ENCODE measurements around the gene CREB3L2.
"Not testable (repeated sequence)": the region's sequence is repeated elsewhere in the genome, so short reads cannot be mapped to it uniquely, and the experiment has no call there.

DNA sequence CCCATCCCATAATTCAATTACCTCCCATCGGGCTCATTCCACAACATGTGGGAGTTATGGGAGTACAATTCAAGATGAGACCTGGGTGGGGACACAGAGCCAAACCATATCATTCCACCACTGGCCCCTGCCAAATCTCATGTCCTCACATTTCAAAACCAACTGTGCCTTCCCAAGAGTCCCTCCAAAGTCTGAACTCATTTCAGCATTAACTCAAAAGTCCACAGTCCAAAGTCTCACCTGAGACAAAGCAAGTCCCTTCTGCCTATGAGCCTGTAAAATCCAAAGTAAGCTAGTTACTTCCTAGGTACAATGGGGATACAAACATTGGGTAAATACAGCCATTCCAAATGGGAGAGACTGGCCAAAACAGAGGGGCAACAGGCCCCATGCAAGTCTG lies 170.3 kb downstream of the CREB3L2 start:
- TF ChIP-seq, protein P1, sequence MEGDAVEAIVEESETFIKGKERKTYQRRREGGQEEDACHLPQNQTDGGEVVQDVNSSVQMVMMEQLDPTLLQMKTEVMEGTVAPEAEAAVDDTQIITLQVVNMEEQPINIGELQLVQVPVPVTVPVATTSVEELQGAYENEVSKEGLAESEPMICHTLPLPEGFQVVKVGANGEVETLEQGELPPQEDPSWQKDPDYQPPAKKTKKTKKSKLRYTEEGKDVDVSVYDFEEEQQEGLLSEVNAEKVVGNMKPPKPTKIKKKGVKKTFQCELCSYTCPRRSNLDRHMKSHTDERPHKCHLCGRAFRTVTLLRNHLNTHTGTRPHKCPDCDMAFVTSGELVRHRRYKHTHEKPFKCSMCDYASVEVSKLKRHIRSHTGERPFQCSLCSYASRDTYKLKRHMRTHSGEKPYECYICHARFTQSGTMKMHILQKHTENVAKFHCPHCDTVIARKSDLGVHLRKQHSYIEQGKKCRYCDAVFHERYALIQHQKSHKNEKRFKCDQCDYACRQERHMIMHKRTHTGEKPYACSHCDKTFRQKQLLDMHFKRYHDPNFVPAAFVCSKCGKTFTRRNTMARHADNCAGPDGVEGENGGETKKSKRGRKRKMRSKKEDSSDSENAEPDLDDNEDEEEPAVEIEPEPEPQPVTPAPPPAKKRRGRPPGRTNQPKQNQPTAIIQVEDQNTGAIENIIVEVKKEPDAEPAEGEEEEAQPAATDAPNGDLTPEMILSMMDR (IDR thresholded peaks at IDR 0.05; ENCODE audit: insufficient read depth, low read length), result not testable (repeated sequence)
- TF ChIP-seq POLR2AphosphoS5 (IDR thresholded peaks at IDR 0.05; ENCODE audit: low read depth), result not testable (repeated sequence)

Data from HL-60 (cell line).